NB4 (cell line): Measurements from ENCODE around the gene RUNX3.

ENCODE experiments used
- CTCF ChIP-seq: IDR thresholded peaks from one replicate; pipeline ENCODE4 v1.5.1; 2012; ENCODE audit warnings: low read depth, low read length
- MAX ChIP-seq: IDR thresholded peaks from 2 replicates; pipeline ENCODE4 v1.6.1; 2011; ENCODE audit warnings: low read depth, low read length
- POLR2A ChIP-seq: IDR thresholded peaks from 2 replicates; pipeline ENCODE4 v1.6.1; 2011; ENCODE audit warnings: mild to moderate bottlenecking; ENCODE audit not compliant: insufficient read length; ENCODE audit errors: extremely low read depth

GRCh38 chr1:24925963-24926362, 4.1 kb downstream of the RUNX3 start:
- TF ChIP-seq CTCF, result no peak
- TF ChIP-seq MAX, result no peak
- TF ChIP-seq POLR2A, result no peak
